DMS153 treated with DMSO at 0.1 percent for 48 hours (cell line): ENCODE measurements around the gene SUGCT.

ENCODE experiments used
- DNase-seq: peaks from one replicate; lab custom pipeline; 2025; ENCODE audit not compliant: unreplicated experiment; lab: John Stamatoyannopoulos, UW

SUGCT gene

GRCh38 chr7:40840990-40841389 lies 706.2 kb downstream of the SUGCT start:
- no peak for DNase-seq

- no peak for DNase-seq
Measured at GRCh38 chr7:40842641-40843040, 707.8 kb downstream of the SUGCT start.

GRCh38 chr7:40843338-40843985 lies 708.7 kb downstream of the SUGCT start:
- no peak for DNase-seq

- DNase-seq = no peak
Measured at GRCh38 chr7:40845943-40846342, 711.1 kb downstream of the SUGCT start.

- no peak for DNase-seq
Measured at GRCh38 chr7:40847921-40848320, 713.1 kb downstream of the SUGCT start.

GRCh38 chr7:40848541-40849221 lies 713.9 kb downstream of the SUGCT start:
- no peak for DNase-seq

- no peak for DNase-seq
Measured at GRCh38 chr7:40850017-40850416, 715.2 kb downstream of the SUGCT start.

- no peak for DNase-seq
Measured at GRCh38 chr7:40851001-40851400, 716.2 kb downstream of the SUGCT start.

GRCh38 chr7:40859076-40859475 lies 724.3 kb downstream of the SUGCT start:
- DNase-seq = no peak

GRCh38 chr7:40859965-40860543 lies 725.2 kb downstream of the SUGCT start:
- no peak for DNase-seq

- no peak for DNase-seq
Measured at GRCh38 chr7:40865441-40866233, 730.8 kb downstream of the SUGCT start.

- DNase-seq = no peak
Measured at GRCh38 chr7:40866601-40867000, 731.8 kb downstream of the SUGCT start.

- no peak for DNase-seq
Measured at GRCh38 chr7:40870108-40870507, 735.3 kb downstream of the SUGCT start.

- DNase-seq = no peak
Measured at GRCh38 chr7:40873248-40873647, 738.4 kb downstream of the SUGCT start.

GRCh38 chr7:40874756-40875155 lies 740.0 kb downstream of the SUGCT start:
- DNase-seq = no peak

- no peak for DNase-seq
Measured at GRCh38 chr7:40876601-40877000, 741.8 kb downstream of the SUGCT start.

GRCh38 chr7:40879941-40880543 lies 745.2 kb downstream of the SUGCT start:
- DNase-seq = no peak

GRCh38 chr7:40880581-40880980 lies 745.8 kb downstream of the SUGCT start:
- DNase-seq = no peak

GRCh38 chr7:40881405-40881926 lies 746.7 kb downstream of the SUGCT start:
- no peak for DNase-seq

- no peak for DNase-seq
Measured at GRCh38 chr7:40882071-40882658, 747.4 kb downstream of the SUGCT start.

GRCh38 chr7:40883826-40884225 lies 749.0 kb downstream of the SUGCT start:
- DNase-seq = no peak
